ENCODE data around the gene IL1RAPL2.
"Not testable (repeated sequence)": the region's sequence is repeated elsewhere in the genome, so short reads cannot be mapped to it uniquely, and the experiment has no call there.

Gene IL1RAPL2

GRCh38 chrX:104621781-104622180 is 55.8 kb downstream of the IL1RAPL2 start:
- ATAC-seq (replicated peaks; ENCODE audit: extremely low read depth, poor library complexity, severe bottlenecking), result no peak
- Mint-ChIP-seq H3K36me3 (ENCODE audit: insufficient read depth) (peaks cover 1% of the 10 kb centered on the region), H3K4me3 (no peak overlapping the region), H3K9me3 (peaks cover 4% of the 10 kb centered on the region), H3K27me3 (no peaks in the 10 kb centered on the region), H3K4me1 (no peaks in the 10 kb centered on the region), H3K27ac (ENCODE audit: low read depth) (no peak overlapping the region)
- DNase-seq (ENCODE audit: low spot score in 2 of 2), result no peak

- Mint-ChIP-seq H3K9me3 (peaks cover 11% of the 10 kb centered on the region), H3K4me3 (no peak overlapping the region), H3K36me3 (ENCODE audit: insufficient read depth) (no peaks in the 10 kb centered on the region), H3K27ac (ENCODE audit: low read depth) (no peak overlapping the region), H3K4me1 (no peaks in the 10 kb centered on the region), H3K27me3 (no peaks in the 10 kb centered on the region)
- ATAC-seq (replicated peaks; ENCODE audit: extremely low read depth, poor library complexity, severe bottlenecking), result no peak
- no peak for DNase-seq (ENCODE audit: low spot score in 2 of 2)
Observed at GRCh38 chrX:104641176-104641575, 75.2 kb downstream of the IL1RAPL2 start.

- Mint-ChIP-seq H3K4me3 (no peak overlapping the region), H3K27me3 (no peaks in the 10 kb centered on the region), H3K9me3 (peaks cover 6% of the 10 kb centered on the region), H3K36me3 (ENCODE audit: insufficient read depth) (no peaks in the 10 kb centered on the region), H3K27ac (ENCODE audit: low read depth) (no peak overlapping the region), H3K4me1 (no peaks in the 10 kb centered on the region)
- DNase-seq (ENCODE audit: low spot score in 2 of 2) (no peak), ATAC-seq (replicated peaks; ENCODE audit: extremely low read depth, poor library complexity, severe bottlenecking) (no peak)
Observed at GRCh38 chrX:104647084-104647483, 81.1 kb downstream of the IL1RAPL2 start.

DNA sequence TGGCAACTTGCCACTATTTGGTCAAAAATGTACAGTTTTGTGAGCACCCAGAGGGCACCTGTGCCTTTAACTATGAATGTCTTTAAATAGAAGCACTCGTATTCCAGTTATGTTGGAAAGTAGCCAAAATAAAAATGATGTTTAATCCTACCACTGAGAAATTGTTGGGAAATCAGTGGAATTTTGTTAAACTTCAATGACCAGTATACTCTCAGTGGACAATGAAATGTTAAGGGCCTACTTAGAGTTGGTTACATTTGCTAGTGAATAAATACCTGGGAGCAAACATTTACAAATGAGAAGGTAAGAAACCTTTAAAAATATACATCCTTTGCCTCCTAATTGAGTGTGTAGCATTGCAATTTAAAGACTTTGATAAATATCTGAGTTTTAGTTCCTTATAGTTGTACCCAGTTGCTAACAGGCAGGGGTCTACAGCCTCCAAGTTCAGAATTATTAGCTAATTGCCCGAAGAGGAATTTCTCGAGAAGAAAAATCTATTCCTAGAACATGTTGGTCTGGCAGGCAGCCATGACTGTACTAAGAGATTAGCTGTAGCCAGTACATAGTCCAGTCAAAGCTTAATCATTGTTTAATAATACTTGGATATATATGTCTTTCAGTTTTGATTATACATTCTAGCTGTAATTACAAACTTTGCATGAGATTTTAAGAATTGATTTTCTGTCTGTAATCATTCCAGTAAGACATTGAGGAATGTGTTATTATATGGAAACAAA is 93.2 kb downstream of the IL1RAPL2 start:
- Mint-ChIP-seq H3K27ac (ENCODE audit: low read depth) (no peak overlapping the region), H3K4me1 (no peaks in the 10 kb centered on the region), H3K36me3 (ENCODE audit: insufficient read depth) (no peaks in the 10 kb centered on the region)

GRCh38 chrX:104660092-104660491 is 94.1 kb downstream of the IL1RAPL2 start:
- H3K36me3 Mint-ChIP-seq (ENCODE audit: insufficient read depth), result no peaks in the 10 kb centered on the region
- H3K4me3 Mint-ChIP-seq, result no peak overlapping the region
- peaks cover 6% of the 10 kb centered on the region for H3K9me3 Mint-ChIP-seq
- H3K27ac Mint-ChIP-seq (ENCODE audit: low read depth), result no peak overlapping the region
- H3K4me1 Mint-ChIP-seq, result no peaks in the 10 kb centered on the region
- H3K27me3 Mint-ChIP-seq, result no peaks in the 10 kb centered on the region
- ATAC-seq (replicated peaks; ENCODE audit: extremely low read depth, poor library complexity, severe bottlenecking) (no peak), DNase-seq (ENCODE audit: low spot score in 2 of 2) (no peak)

More for the DNA sequence above, 93.2 kb downstream of the IL1RAPL2 start:
- H3K4me3 Mint-ChIP-seq, result no peak overlapping the region
- H3K27me3 Mint-ChIP-seq, result no peaks in the 10 kb centered on the region
- ATAC-seq (replicated peaks; ENCODE audit: extremely low read depth, poor library complexity, severe bottlenecking), result no peak
- DNase-seq (ENCODE audit: low spot score in 2 of 2), result no peak
- peaks cover 6% of the 10 kb centered on the region for H3K9me3 Mint-ChIP-seq

DNA sequence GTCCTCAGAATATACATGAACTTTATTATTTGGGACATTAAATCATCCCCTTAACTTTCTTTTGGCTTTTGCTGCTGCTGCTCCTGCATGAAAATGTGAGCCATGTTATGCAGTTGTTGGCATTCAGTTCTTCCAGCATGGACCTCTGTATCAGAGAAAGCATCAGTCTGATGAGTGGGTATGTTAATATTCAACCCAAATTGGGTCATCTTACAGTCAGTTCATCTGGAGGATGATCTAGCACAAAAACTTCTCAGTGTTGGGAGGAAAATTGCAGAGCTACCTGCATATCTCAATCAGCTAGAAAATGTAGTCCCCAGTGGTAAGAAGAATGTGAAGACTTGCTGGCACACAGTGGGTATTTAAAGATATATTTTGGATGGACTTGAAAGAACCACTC is 96.7 kb downstream of the IL1RAPL2 start:
- H3K4me3 Mint-ChIP-seq, result no peak overlapping the region
- no peaks in the 10 kb centered on the region for H3K9me3 Mint-ChIP-seq
- no peaks in the 10 kb centered on the region for H3K4me1 Mint-ChIP-seq

GRCh38 chrX:104665691-104666090 is 99.7 kb downstream of the IL1RAPL2 start:
- Mint-ChIP-seq H3K9me3 (no peaks in the 10 kb centered on the region), H3K4me1 (no peaks in the 10 kb centered on the region), H3K36me3 (ENCODE audit: insufficient read depth) (no peaks in the 10 kb centered on the region), H3K27ac (ENCODE audit: low read depth) (no peak overlapping the region), H3K27me3 (no peaks in the 10 kb centered on the region), H3K4me3 (no peak overlapping the region)
- ATAC-seq (replicated peaks; ENCODE audit: extremely low read depth, poor library complexity, severe bottlenecking) (no peak), DNase-seq (ENCODE audit: low spot score in 2 of 2) (no peak)

More for the DNA sequence above, 96.7 kb downstream of the IL1RAPL2 start:
- ATAC-seq (replicated peaks; ENCODE audit: extremely low read depth, poor library complexity, severe bottlenecking), result no peak
- Mint-ChIP-seq H3K27me3 (no peaks in the 10 kb centered on the region), H3K27ac (ENCODE audit: low read depth) (no peak overlapping the region), H3K36me3 (ENCODE audit: insufficient read depth) (no peaks in the 10 kb centered on the region)
- DNase-seq (ENCODE audit: low spot score in 2 of 2), result no peak

DNA sequence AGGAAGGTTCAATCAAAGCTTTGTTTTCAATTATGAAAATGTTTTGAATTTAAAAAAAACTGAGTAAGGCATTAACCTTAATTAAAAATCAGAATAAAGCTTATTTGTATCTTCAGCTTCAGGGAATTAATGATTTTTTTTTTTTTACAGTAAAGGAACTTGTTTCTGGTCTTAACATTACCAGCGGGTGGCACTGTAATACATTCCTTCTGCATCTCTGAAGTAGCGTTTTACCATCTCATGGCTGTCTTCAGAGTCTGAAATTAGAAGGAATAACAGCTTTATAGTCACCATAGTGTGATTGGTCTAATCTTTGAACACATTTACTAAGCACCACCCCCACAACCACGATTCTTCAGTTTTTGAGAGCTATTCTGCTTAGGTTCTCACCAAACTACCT is 102.6 kb downstream of the IL1RAPL2 start:
- Mint-ChIP-seq H3K36me3 (ENCODE audit: insufficient read depth) (no peaks in the 10 kb centered on the region), H3K27ac (ENCODE audit: low read depth) (no peak overlapping the region), H3K27me3 (no peaks in the 10 kb centered on the region), H3K4me1 (no peaks in the 10 kb centered on the region), H3K4me3 (no peak overlapping the region), H3K9me3 (no peaks in the 10 kb centered on the region)
- ATAC-seq (replicated peaks; ENCODE audit: extremely low read depth, poor library complexity, severe bottlenecking) (no peak), DNase-seq (ENCODE audit: low spot score in 2 of 2) (no peak)

GRCh38 chrX:104669063-104669462 is 103.1 kb downstream of the IL1RAPL2 start:
- H3K27ac Mint-ChIP-seq (ENCODE audit: low read depth), result no peak overlapping the region
- H3K27me3 Mint-ChIP-seq, result no peaks in the 10 kb centered on the region
- H3K4me1 Mint-ChIP-seq, result no peaks in the 10 kb centered on the region
- H3K9me3 Mint-ChIP-seq, result no peaks in the 10 kb centered on the region
- H3K4me3 Mint-ChIP-seq, result no peak overlapping the region
- DNase-seq (ENCODE audit: low spot score in 2 of 2) (no peak), ATAC-seq (replicated peaks; ENCODE audit: extremely low read depth, poor library complexity, severe bottlenecking) (no peak)
- no peaks in the 10 kb centered on the region for H3K36me3 Mint-ChIP-seq (ENCODE audit: insufficient read depth)

- no peaks in the 10 kb centered on the region for H3K36me3 Mint-ChIP-seq (ENCODE audit: insufficient read depth)
- H3K9me3 Mint-ChIP-seq, result no peaks in the 10 kb centered on the region
- no peaks in the 10 kb centered on the region for H3K27me3 Mint-ChIP-seq
- ATAC-seq (replicated peaks; ENCODE audit: extremely low read depth, poor library complexity, severe bottlenecking), result no peak
- H3K4me3 Mint-ChIP-seq, result no peak overlapping the region
- no peak for DNase-seq (ENCODE audit: low spot score in 2 of 2)
- H3K4me1 Mint-ChIP-seq, result no peaks in the 10 kb centered on the region
- H3K27ac Mint-ChIP-seq (ENCODE audit: low read depth), result no peak overlapping the region
Observed at GRCh38 chrX:104670051-104670450, 104.1 kb downstream of the IL1RAPL2 start.

GRCh38 chrX:104677517-104677916 is 111.5 kb downstream of the IL1RAPL2 start:
- not testable (repeated sequence) for H3K36me3 Mint-ChIP-seq (ENCODE audit: insufficient read depth); H3K4me1 Mint-ChIP-seq; H3K27ac Mint-ChIP-seq (ENCODE audit: low read depth); DNase-seq (ENCODE audit: low spot score in 2 of 2); H3K9me3 Mint-ChIP-seq; ATAC-seq (replicated peaks; ENCODE audit: extremely low read depth, poor library complexity, severe bottlenecking); H3K4me3 Mint-ChIP-seq; H3K27me3 Mint-ChIP-seq

GRCh38 chrX:104679175-104679574 is 113.2 kb downstream of the IL1RAPL2 start:
- Mint-ChIP-seq H3K4me1 (no peaks in the 10 kb centered on the region), H3K27ac (ENCODE audit: low read depth) (no peak overlapping the region), H3K4me3 (no peak overlapping the region), H3K36me3 (ENCODE audit: insufficient read depth) (no peaks in the 10 kb centered on the region), H3K27me3 (no peaks in the 10 kb centered on the region), H3K9me3 (no peaks in the 10 kb centered on the region)
- no peak for ATAC-seq (replicated peaks; ENCODE audit: extremely low read depth, poor library complexity, severe bottlenecking)
- DNase-seq (ENCODE audit: low spot score in 2 of 2), result no peak

- Mint-ChIP-seq H3K27me3 (no peaks in the 10 kb centered on the region), H3K4me3 (no peak overlapping the region), H3K9me3 (no peaks in the 10 kb centered on the region), H3K27ac (ENCODE audit: low read depth) (no peak overlapping the region), H3K36me3 (ENCODE audit: insufficient read depth) (no peaks in the 10 kb centered on the region), H3K4me1 (no peaks in the 10 kb centered on the region)
- DNase-seq (ENCODE audit: low spot score in 2 of 2) (no peak), ATAC-seq (replicated peaks; ENCODE audit: extremely low read depth, poor library complexity, severe bottlenecking) (no peak)
Observed at GRCh38 chrX:104681214-104681613, 115.2 kb downstream of the IL1RAPL2 start.
